SK-N-SH (cell line): ENCODE results near the gene GRPEL2. TPM values are rescaled to one million over a fixed set of nuclear protein-coding genes. Genes with fewer than 3 reads are reported as not detected.
A peak's percentile ranks its signal among the peaks of the same experiment; 100 is the strongest.

ENCODE experiments used
- CTCF ChIA-PET: fragments of 300-600, 350-600 bp; formaldehyde crosslinking; extraction: SDS; loops from one replicate; lab custom pipeline; 2021; lab: Yijun Ruan, JAX
- POLR2A ChIA-PET: fragments of 350-600 bp; sonication (Branson Sonifier 250); formaldehyde crosslinking; extraction: SDS; loops from one replicate; lab custom pipeline; 2020; ENCODE audit warnings: antibody characterized with exemption, inconsistent platforms; lab: Yijun Ruan, JAX
- DNase-seq: peaks from one replicate; pipeline ENCODE4 v3.0.0; 2012
- H2AFZ ChIP-seq: fragments of 200-600 bp; sonication (generic); 2 replicates; pipeline ENCODE4 v1.8.1; 2016; ENCODE audit warnings: antibody characterized with exemption, mild to moderate bottlenecking, low read depth
- H3F3A ChIP-seq: fragments of 200-600 bp; sonication (generic); replicated peaks from 2 replicates; pipeline ENCODE3; 2016; ENCODE audit warnings: antibody characterized with exemption, mild to moderate bottlenecking; ENCODE audit not compliant: insufficient read depth
- H3K27ac ChIP-seq, 2 experiments: fragments of 200-500 bp in 1 of 2; fragments of 200-600 bp in 1 of 2; sonication (Bioruptor generic) in 1 of 2; sonication (generic), shearing (Covaris generic) in 1 of 2; 2 replicates each; pipeline versions ENCODE4 v1.5.1 to v1.6.1; 2014 to 2016; ENCODE audit warnings: low read depth in 2 of 2, inconsistent platforms in 1 of 2, low read length in 1 of 2, mild to moderate bottlenecking in 1 of 2, mixed read lengths in 1 of 2
- H3K27me3 ChIP-seq: fragments of 200-600 bp; sonication (generic), shearing (Covaris generic); 2 replicates; pipeline ENCODE4 v1.6.1; 2016; ENCODE audit warnings: mixed run types; ENCODE audit not compliant: insufficient read depth
- H3K36me3 ChIP-seq, 2 experiments: fragments of 200-500 bp in 1 of 2; fragments of 200-600 bp in 1 of 2; sonication (Bioruptor generic) in 1 of 2; sonication (generic) in 1 of 2; replicated peaks in 1 of 2; 2 replicates each; pipeline versions ENCODE3 to v1.5.1; 2014 to 2016; ENCODE audit warnings: low read length in 1 of 2, mild to moderate bottlenecking in 1 of 2; ENCODE audit not compliant: insufficient read depth in 2 of 2, control insufficient read depth in 1 of 2
- H3K4me1 ChIP-seq, 2 experiments: fragments of 200-500 bp in 1 of 2; fragments of 200-600 bp in 1 of 2; sonication (Bioruptor generic) in 1 of 2; sonication (generic), shearing (Covaris generic) in 1 of 2; 2 replicates each; pipeline versions ENCODE4 v1.5.1 to v1.6.1; 2014 to 2016; ENCODE audit warnings: low read depth in 1 of 2, low read length in 1 of 2, mixed run types in 1 of 2; ENCODE audit not compliant: insufficient read depth in 2 of 2, control insufficient read depth in 1 of 2
- H3K4me2 ChIP-seq: fragments of 200-600 bp; sonication (generic), shearing (Covaris generic); 2 replicates; pipeline ENCODE4 v1.6.1; 2017; ENCODE audit warnings: mixed run types
- H3K4me3 ChIP-seq, 2 experiments: fragments of 200-500 bp in 1 of 2; fragments of 200-600 bp in 1 of 2; sonication (Bioruptor generic) in 1 of 2; sonication (generic), shearing (Covaris generic) in 1 of 2; 2 replicates each; pipeline versions ENCODE4 v1.5.1 to v1.8.1; 2014 to 2016; ENCODE audit warnings: low read depth in 2 of 2, inconsistent platforms in 1 of 2, low read length in 1 of 2, mild to moderate bottlenecking in 1 of 2, mixed read lengths in 1 of 2, moderate library complexity in 1 of 2
- H3K79me2 ChIP-seq: fragments of 200-600 bp; sonication (generic); 2 replicates; pipeline ENCODE4 v1.8.1; 2017; ENCODE audit warnings: mild to moderate bottlenecking; ENCODE audit not compliant: insufficient read depth
- H3K9ac ChIP-seq: fragments of 200-600 bp; sonication (generic); 2 replicates; pipeline ENCODE4 v1.6.1; 2017; ENCODE audit warnings: mixed run types
- H3K9me2 ChIP-seq: fragments of 200-600 bp; sonication (generic); 2 replicates; pipeline ENCODE4 v1.6.1; 2017; ENCODE audit warnings: mixed run types
- H3K9me3 ChIP-seq: fragments of 200-600 bp; sonication (generic); 2 replicates; pipeline ENCODE4 v1.6.1; 2017; ENCODE audit warnings: mixed run types, mild to moderate bottlenecking, moderate library complexity
- H4K20me1 ChIP-seq: fragments of 200-600 bp; sonication (generic); 2 replicates; pipeline ENCODE4 v1.6.1; 2017; ENCODE audit warnings: mild to moderate bottlenecking, mixed run types; ENCODE audit not compliant: insufficient read depth
- CHD2 ChIP-seq: fragments of 150-350 bp; IDR thresholded peaks from 2 replicates; pipeline ENCODE4 v1.6.1; 2018; ENCODE audit warnings: low read length; ENCODE audit not compliant: partially characterized antibody
- CTCF ChIP-seq: fragments of 200-600 bp; sonication (generic); IDR thresholded peaks from 2 replicates; pipeline ENCODE4 v1.6.1; 2017; ENCODE audit warnings: antibody characterized with exemption, mild to moderate bottlenecking, moderate library complexity
- ELF1 ChIP-seq: IDR thresholded peaks from 2 replicates; pipeline ENCODE4 v1.4.0; 2012
- EP300 ChIP-seq, 2 experiments: IDR thresholded peaks; 2 replicates each; pipeline versions ENCODE4 v1.4.0 to v1.6.1; 2012; ENCODE audit warnings: borderline replicate concordance in 1 of 2, low read depth in 1 of 2, low read length in 1 of 2
- FOXJ3 ChIP-seq: sonication (generic); formaldehyde crosslinking; IDR thresholded peaks from 2 replicates; pipeline ENCODE4 v1.5.1; 2020; ENCODE audit warnings: mild to moderate bottlenecking, missing genetic modification reagents
- FOXM1 ChIP-seq: IDR thresholded peaks from 2 replicates; pipeline ENCODE4 v1.4.0; 2012; ENCODE audit warnings: low read depth, mild to moderate bottlenecking
- GABPA ChIP-seq: IDR thresholded peaks from 2 replicates; pipeline ENCODE4 v1.4.0; 2012; ENCODE audit warnings: low read depth, mild to moderate bottlenecking
- GATA2 ChIP-seq: sonication (generic); formaldehyde crosslinking; IDR thresholded peaks from 2 replicates; pipeline ENCODE4 v1.5.0; 2020; ENCODE audit warnings: mild to moderate bottlenecking, missing genetic modification reagents
- MEF2A ChIP-seq: IDR thresholded peaks from 2 replicates; pipeline ENCODE4 v1.4.0; 2012; ENCODE audit warnings: low read depth, borderline replicate concordance
- NFIC ChIP-seq: IDR thresholded peaks from 2 replicates; pipeline ENCODE4 v1.4.0; 2012; ENCODE audit warnings: borderline replicate concordance
- POLR2AphosphoS5 ChIP-seq: IDR thresholded peaks from 2 replicates; pipeline ENCODE4 v1.6.1; 2012; ENCODE audit warnings: low read depth, low read length
- RCOR1 ChIP-seq: fragments of 150-350 bp; IDR thresholded peaks from 2 replicates; pipeline ENCODE4 v1.6.1; 2017; ENCODE audit warnings: antibody characterized with exemption, low read length
- REST ChIP-seq: IDR thresholded peaks from 2 replicates; pipeline ENCODE4 v1.6.1; 2012; ENCODE audit warnings: mild to moderate bottlenecking, low read depth, low read length, moderate library complexity
- SMC3 ChIP-seq: IDR thresholded peaks from 2 replicates; pipeline ENCODE4 v1.6.1; 2012; ENCODE audit warnings: low read depth, low read length, improper control_type of control experiment
- TCF12 ChIP-seq: IDR thresholded peaks from 2 replicates; pipeline ENCODE4 v1.4.0; 2012
- USF2 ChIP-seq: fragments of 150-350 bp; IDR thresholded peaks from 2 replicates; pipeline ENCODE4 v1.6.1; 2017; ENCODE audit warnings: antibody characterized with exemption, low read length, low read depth, borderline replicate concordance
- YY1 ChIP-seq: IDR thresholded peaks from 2 replicates; pipeline ENCODE4 v1.4.0; 2012; ENCODE audit warnings: low read depth, mild to moderate bottlenecking
- WGBS: methylation state at CpG from one replicate; pipeline ENCODE4 v1.1.6; 2017; ENCODE audit warnings: low lambda C conversion rate; 5-methylcytosine and 5-hydroxymethylcytosine counted together
- polyA plus RNA-seq, 3 experiments: library from polyadenylated mRNA; depleted of rRNA; stranded (reverse); fragments of >200 nt; gene quantifications; 2 replicates each; pipeline ENCODE4 v1.2.3, GENCODE V29; 2012

The GRPEL2 gene
- polyA plus RNA-seq, 1 of the 3 experiments (the other 2 are of a cell fraction): 4.6 TPM

GRCh38 chr5:149355688-149356087, 10.4 kb downstream of the GRPEL2 start:
- H2AFZ ChIP-seq: no peak overlapping the region
- H3K4me2 ChIP-seq: no peak overlapping the region
- peaks cover 32% of the 10 kb centered on the region for H3F3A ChIP-seq
- no peaks in the 10 kb centered on the region for H3K27me3 ChIP-seq
- TF ChIP-seq POLR2AphosphoS5 (0 out of 2 replicates have a peak, but pooled peaks have one; percentile 9), YY1 (no peak)
- H3K27ac ChIP-seq: no peak overlapping the region
- no peak overlapping the region for H3K9ac ChIP-seq
- no peaks in the 10 kb centered on the region for H3K9me3 ChIP-seq
- no peak overlapping the region for H3K4me3 ChIP-seq
- H4K20me1 ChIP-seq: no peaks in the 10 kb centered on the region
- 100% methylated on average over 1 of the region's 1 CpG for WGBS
- peaks cover 40 to 52% of the 10 kb centered on the region in 2 experiments for H3K36me3 ChIP-seq
- peaks cover 20% of the 10 kb centered on the region; the same call in 1 of the 2 replicates for H3K79me2 ChIP-seq
- H3K9me2 ChIP-seq: no peaks in the 10 kb centered on the region
- ChIA-PET POLR2A (interaction anchor here (4.1 kb wide), 1 partner anchor 10 kb away, joined by 38 read pairs; the partner anchor contains the start of gene GRPEL2), CTCF (interaction anchor here (0.6 to 41.4 kb wide), 9 partner anchors 10 to 211 kb away, joined by 3 to 1751 read pairs (median 4); no protein-coding TSS in a partner anchor)
- H3K4me1 ChIP-seq: peaks cover 0 to 12% of the 10 kb centered on the region in 2 experiments; a peak in 1 of 4 replicates
- no peak for DNase-seq

GRCh38 chr5:149356391-149356790, 11.1 kb downstream of the GRPEL2 start:
- Histone ChIP-seq H3K36me3 (peaks cover 36 to 45% of the 10 kb centered on the region in 2 experiments), H3K27me3 (no peaks in the 10 kb centered on the region), H3K4me3 (no peak overlapping the region), H3K9me3 (no peaks in the 10 kb centered on the region), H3K4me1 (peaks cover 0 to 12% of the 10 kb centered on the region in 2 experiments; a peak in 1 of 4 replicates), H3K9me2 (no peaks in the 10 kb centered on the region), H3F3A (peaks cover 32% of the 10 kb centered on the region), H4K20me1 (no peaks in the 10 kb centered on the region), H2AFZ (no peak overlapping the region), H3K79me2 (peaks cover 15% of the 10 kb centered on the region; the same call in 1 of the 2 replicates), H3K9ac (no peak overlapping the region), H3K4me2 (no peak overlapping the region), H3K27ac (no peak overlapping the region)
- 96% methylated on average over 8 of the region's 8 CpGs for WGBS
- TF ChIP-seq REST: no peak
- no peak for TF ChIP-seq CHD2
- no peak for TF ChIP-seq NFIC
- no peak for TF ChIP-seq CTCF
- TF ChIP-seq GABPA: no peak
- no peak for TF ChIP-seq FOXM1
- TF ChIP-seq TCF12: no peak
- TF ChIP-seq USF2: no peak
- no peak for TF ChIP-seq FOXJ3
- no peak for TF ChIP-seq YY1
- TF ChIP-seq EP300 (IDR thresholded peaks at IDR 0.05; ENCODE audit: borderline replicate concordance in 1 of 2, low read depth in 1 of 2, low read length in 1 of 2): no peak
- no peak for TF ChIP-seq MEF2A
- no peak for TF ChIP-seq RCOR1
- no peak for TF ChIP-seq ELF1
- no peak for TF ChIP-seq GATA2 (CRISPR knock-in tag)
- TF ChIP-seq SMC3: no peak
- DNase-seq: no peak
- ChIA-PET CTCF (interaction anchor here (0.8 to 41.4 kb wide), 7 partner anchors 9 to 195 kb away, joined by 3 to 1751 read pairs (median 19); partner anchors contain the start of gene CSNK1A1), POLR2A (interaction anchor here (0.6 to 4.1 kb wide), 2 partner anchors 11 to 44 kb away, joined by 3 to 38 read pairs; partner anchors contain the start of gene GRPEL2)
